Trophoblast cell (in vitro differentiated cells and primary cell): Measurements from ENCODE around the gene LHPP.
A peak's percentile ranks its signal among the peaks of the same experiment; 100 is the strongest.
"Not testable (repeated sequence)": the region's sequence is repeated elsewhere in the genome, so short reads cannot be mapped to it uniquely, and the experiment has no call there.

Experiments
- DNase-seq, 2 donors: peaks; one replicate each; pipeline ENCODE4 v3.0.0-alpha.2; 2016
- H2AFZ ChIP-seq: 2 replicates; pipeline ENCODE4 v1.6.1; 2013; ENCODE audit warnings: low read length, moderate library complexity, mild to moderate bottlenecking; ENCODE audit not compliant: insufficient read depth, poor library complexity
- H2AK5ac ChIP-seq: 2 replicates; pipeline ENCODE4 v1.6.1; 2013; ENCODE audit warnings: mild to moderate bottlenecking, low read length
- H2BK120ac ChIP-seq: 2 replicates; pipeline ENCODE4 v1.6.1; 2013; ENCODE audit warnings: low read length, mild to moderate bottlenecking, moderate library complexity; ENCODE audit not compliant: insufficient read depth, poor library complexity
- H2BK12ac ChIP-seq: 2 replicates; pipeline ENCODE4 v1.6.1; 2013; ENCODE audit warnings: mild to moderate bottlenecking, low read length, moderate library complexity
- H2BK5ac ChIP-seq: 2 replicates; pipeline ENCODE4 v1.6.1; 2013; ENCODE audit warnings: low read length, low read depth, moderate library complexity, mild to moderate bottlenecking; ENCODE audit not compliant: poor library complexity
- H3K14ac ChIP-seq: 2 replicates; pipeline ENCODE4 v1.6.1; 2013; ENCODE audit warnings: mild to moderate bottlenecking, low read length
- H3K18ac ChIP-seq: 2 replicates; pipeline ENCODE4 v1.6.1; 2013; ENCODE audit warnings: mild to moderate bottlenecking, low read length
- H3K23ac ChIP-seq: 2 replicates; pipeline ENCODE4 v1.6.1; 2013; ENCODE audit warnings: low read length
- H3K27ac ChIP-seq: 2 replicates; pipeline ENCODE4 v1.5.1; 2013; ENCODE audit warnings: low read depth, mild to moderate bottlenecking, inconsistent platforms, low read length, moderate library complexity
- H3K27me3 ChIP-seq: 2 replicates; pipeline ENCODE4 v1.6.1; 2013; ENCODE audit warnings: inconsistent platforms, mild to moderate bottlenecking, low read length, moderate library complexity; ENCODE audit not compliant: insufficient read depth
- H3K36me3 ChIP-seq, 2 experiments: 1 replicate in 1 of 2; 2 replicates in 1 of 2; pipeline ENCODE4 v1.6.1; 2013; ENCODE audit warnings: low read length in 2 of 2, mild to moderate bottlenecking in 2 of 2, moderate library complexity in 1 of 2; ENCODE audit not compliant: insufficient read depth in 2 of 2, control insufficient read depth in 1 of 2
- H3K4ac ChIP-seq: 2 replicates; pipeline ENCODE4 v1.6.1; 2013; ENCODE audit warnings: low read depth, mild to moderate bottlenecking, low read length, moderate library complexity
- H3K4me1 ChIP-seq, 2 experiments: 1 replicate in 1 of 2; 2 replicates in 1 of 2; pipeline ENCODE4 v1.6.1; 2013; ENCODE audit warnings: low read length in 2 of 2, mild to moderate bottlenecking in 2 of 2, moderate library complexity in 1 of 2; ENCODE audit not compliant: insufficient read depth in 2 of 2, control insufficient read depth in 1 of 2
- H3K4me2 ChIP-seq: 2 replicates; pipeline ENCODE4 v1.6.1; 2013; ENCODE audit warnings: inconsistent platforms, mild to moderate bottlenecking, low read length, moderate library complexity
- H3K4me3 ChIP-seq: 2 replicates; pipeline ENCODE4 v1.5.1; 2013; ENCODE audit warnings: mild to moderate bottlenecking, low read depth, low read length, inconsistent platforms
- H3K79me1 ChIP-seq: one replicate; pipeline ENCODE4 v1.6.1; 2013; ENCODE audit warnings: low read length
- H3K79me2 ChIP-seq: 2 replicates; pipeline ENCODE4 v1.6.1; 2013; ENCODE audit warnings: low read length, mild to moderate bottlenecking; ENCODE audit not compliant: control insufficient read depth, insufficient read depth, poor library complexity
- H3K9ac ChIP-seq: 2 replicates; pipeline ENCODE4 v1.6.1; 2013; ENCODE audit warnings: mild to moderate bottlenecking, low read length
- H3K9me3 ChIP-seq: 2 replicates; pipeline ENCODE4 v1.6.1; 2013; ENCODE audit warnings: low read depth, mild to moderate bottlenecking, control low read depth, inconsistent platforms, low read length; ENCODE audit not compliant: insufficient read depth
- H4K12ac ChIP-seq: 2 replicates; pipeline ENCODE4 v1.6.1; 2013; ENCODE audit warnings: low read depth, mild to moderate bottlenecking, low read length, moderate library complexity
- H4K8ac ChIP-seq: 2 replicates; pipeline ENCODE4 v1.6.1; 2013; ENCODE audit warnings: low read depth, mild to moderate bottlenecking, low read length, moderate library complexity
- H4K91ac ChIP-seq: one replicate; pipeline ENCODE4 v1.6.1; 2013; ENCODE audit warnings: low read depth, mild to moderate bottlenecking, low read length, moderate library complexity
- WGBS: extraction: QIAGEN DNeasy Blood & Tissue Kit; methylation state at CpG from one replicate; pipeline ENCODE4 v1.1.7; 2013; ENCODE audit warnings: missing lambda C conversion rate; ENCODE audit not compliant: insufficient read length, insufficient coverage; ENCODE audit errors: extremely low coverage; 5-methylcytosine and 5-hydroxymethylcytosine counted together

LHPP gene

DNA sequence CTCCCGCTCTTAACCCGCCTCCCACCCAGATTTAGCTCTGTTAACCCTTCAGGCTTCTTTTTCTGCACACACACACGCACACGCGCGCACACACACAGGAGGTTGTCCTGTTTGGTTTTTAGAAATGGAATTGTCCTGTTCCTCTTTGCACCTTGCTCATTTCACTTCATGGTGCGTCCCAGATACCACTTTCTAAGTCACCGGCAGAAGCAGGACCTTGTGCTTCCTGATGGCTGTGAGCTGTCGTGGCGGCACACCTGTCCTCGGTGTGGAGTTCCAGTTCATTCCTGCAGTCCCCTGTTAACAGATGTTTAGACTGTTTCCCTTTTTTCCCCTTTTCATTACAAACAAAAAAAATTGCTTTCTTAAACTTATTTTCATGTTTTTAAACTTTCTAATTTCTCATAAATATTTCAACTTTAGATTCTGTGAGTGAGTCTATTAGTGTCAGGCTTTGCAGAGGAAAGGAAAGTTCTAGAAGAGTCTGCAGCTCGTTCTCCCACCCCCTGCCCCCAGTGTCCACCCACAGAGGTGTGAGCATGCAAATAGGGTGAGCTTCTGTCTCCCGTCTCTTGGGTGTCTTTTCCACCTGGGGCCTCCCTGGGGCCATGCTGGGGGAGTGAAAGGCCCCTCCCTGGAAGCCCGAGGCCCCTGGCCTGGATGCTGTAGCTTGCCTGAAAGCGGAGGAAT, 85.5 kb downstream of the LHPP start:
- Histone ChIP-seq H3K36me3 (no peaks in the 10 kb centered on the region), H3K4me2 (no peak overlapping the region), H3K27me3 (no peaks in the 10 kb centered on the region), H2BK120ac (no peak overlapping the region), H3K23ac (no peak overlapping the region), H3K14ac (no peak overlapping the region), H3K4ac (no peak overlapping the region), H4K91ac (no peak overlapping the region), H3K79me1 (no peaks in the 10 kb centered on the region), H2AFZ (no peak overlapping the region), H3K4me1 (peaks cover 0 to 3% of the 10 kb centered on the region in 2 experiments), H2BK12ac (no peak overlapping the region), H3K9me3 (peaks cover 4% of the 10 kb centered on the region), H2BK5ac (no peak overlapping the region), H3K4me3 (no peak overlapping the region), H3K79me2 (no peaks in the 10 kb centered on the region), H3K9ac (no peak overlapping the region), H4K8ac (no peak overlapping the region), H3K27ac (no peak overlapping the region), H3K18ac (no peak overlapping the region), H4K12ac (no peak overlapping the region), H2AK5ac (no peak overlapping the region)
- no CpG with 5 or more reads among the region's 15 CpGs for WGBS
- DNase-seq = no peak

GRCh38 chr10:124547647-124548168, 86.1 kb downstream of the LHPP start:
- Histone ChIP-seq H3K36me3 (no peaks in the 10 kb centered on the region), H3K9ac (no peak overlapping the region), H3K18ac (no peak overlapping the region), H3K23ac (no peak overlapping the region), H4K91ac (no peak overlapping the region), H3K4me2 (no peak overlapping the region), H3K14ac (no peak overlapping the region), H3K9me3 (peaks cover 5% of the 10 kb centered on the region), H3K27ac (no peak overlapping the region), H2BK12ac (no peak overlapping the region), H3K4me3 (no peak overlapping the region), H3K4ac (no peak overlapping the region), H3K79me2 (no peaks in the 10 kb centered on the region), H2AFZ (no peak overlapping the region), H2BK120ac (no peak overlapping the region), H2BK5ac (no peak overlapping the region), H3K27me3 (no peaks in the 10 kb centered on the region), H3K4me1 (peaks cover 0 to 3% of the 10 kb centered on the region in 2 experiments), H3K79me1 (no peaks in the 10 kb centered on the region), H4K8ac (no peak overlapping the region), H2AK5ac (no peak overlapping the region), H4K12ac (no peak overlapping the region)
- no CpG with 5 or more reads among the region's 13 CpGs for WGBS
- DNase-seq = peak in 1 of 2 donors; percentile 66

- H3K4me2 ChIP-seq, H3K9ac ChIP-seq, H3K79me1 ChIP-seq, H3K23ac ChIP-seq, H4K91ac ChIP-seq, DNase-seq, H3K4ac ChIP-seq, H2BK12ac ChIP-seq, H2AFZ ChIP-seq, H2AK5ac ChIP-seq, H2BK120ac ChIP-seq, H3K27me3 ChIP-seq, H3K18ac ChIP-seq, H3K4me3 ChIP-seq, H4K8ac ChIP-seq, H3K4me1 ChIP-seq, H2BK5ac ChIP-seq, H3K79me2 ChIP-seq, H3K14ac ChIP-seq, H4K12ac ChIP-seq, H3K36me3 ChIP-seq, H3K27ac ChIP-seq, H3K9me3 ChIP-seq: not testable (repeated sequence)
- no CpG with 5 or more reads among the region's 3 CpGs for WGBS
Observed at GRCh38 chr10:124549171-124549570, 87.5 kb downstream of the LHPP start.

GRCh38 chr10:124550293-124551034, 88.8 kb downstream of the LHPP start:
- WGBS = no CpG with 5 or more reads among the region's 26 CpGs
- no peak overlapping the region for H2AK5ac ChIP-seq

More at GRCh38 chr10:124550293-124551034, 88.8 kb downstream of the LHPP start:
- H2BK12ac ChIP-seq = no peak overlapping the region
- no peak overlapping the region for H3K14ac ChIP-seq
- H3K27me3 ChIP-seq = no peaks in the 10 kb centered on the region
- H4K12ac ChIP-seq = no peak overlapping the region
- no peak overlapping the region for H3K27ac ChIP-seq
- no peak overlapping the region for H3K23ac ChIP-seq
- H3K4me2 ChIP-seq = no peak overlapping the region
- no peak overlapping the region for H4K8ac ChIP-seq
- H3K4me1 ChIP-seq = peaks cover 0 to 3% of the 10 kb centered on the region in 2 experiments
- no peak overlapping the region for H2AFZ ChIP-seq
- no peak overlapping the region for H3K18ac ChIP-seq
- no peak overlapping the region for H2BK120ac ChIP-seq
- no peaks in the 10 kb centered on the region for H3K79me2 ChIP-seq
- H3K9ac ChIP-seq = no peak overlapping the region
- peaks cover 5% of the 10 kb centered on the region for H3K9me3 ChIP-seq
- no peaks in the 10 kb centered on the region for H3K79me1 ChIP-seq
- DNase-seq = no peak
- no peak overlapping the region for H3K4ac ChIP-seq
- H3K4me3 ChIP-seq = no peak overlapping the region
- H3K36me3 ChIP-seq = no peaks in the 10 kb centered on the region
- no peak overlapping the region for H2BK5ac ChIP-seq
- no peak overlapping the region for H4K91ac ChIP-seq
